Measurements from ENCODE around the gene SLFNL1. TPM values are rescaled to one million over a fixed set of nuclear protein-coding genes. Genes with fewer than 3 reads are reported as not detected.

SLFNL1 gene
- total RNA-seq, 1 donor from 2014 or later = 0.22 TPM

GRCh38 chr1:41023279-41023990 lies 1.9 kb upstream of the SLFNL1 start:
- DNase-seq = no peak
- no peak for ATAC-seq (ENCODE audit: poor library complexity)
- intact Hi-C loops (cut with DNase I) = no loop called here

GRCh38 chr1:41022424-41022823 lies 899 bp upstream of the SLFNL1 start:
- no peak for DNase-seq
- intact Hi-C loops (cut with DNase I) = no loop called here
- ATAC-seq (ENCODE audit: poor library complexity) = no peak

GRCh38 chr1:41020654-41021053 lies 871 bp downstream of the SLFNL1 start:
- ATAC-seq (ENCODE audit: poor library complexity) (no peak), DNase-seq (no peak)
- intact Hi-C loops (cut with DNase I) = no loop called here

- ATAC-seq (ENCODE audit: poor library complexity) = no peak
Measured at GRCh38 chr1:41020109-41020576, 1.4 kb downstream of the SLFNL1 start.

GRCh38 chr1:41019353-41019745 lies 2.2 kb downstream of the SLFNL1 start:
- intact Hi-C loops (cut with DNase I) = no loop called here
- no peak for ATAC-seq (ENCODE audit: poor library complexity)
- DNase-seq = no peak

More at GRCh38 chr1:41020109-41020576, 1.4 kb downstream of the SLFNL1 start:
- intact Hi-C loops (cut with DNase I) = no loop called here
- no peak for DNase-seq

GRCh38 chr1:41018018-41018410 lies 3.5 kb downstream of the SLFNL1 start:
- DNase-seq = no peak
- ATAC-seq (ENCODE audit: poor library complexity) = no peak
- intact Hi-C loops (cut with DNase I) = no loop called here

GRCh38 chr1:41017141-41018017 lies 4.1 kb downstream of the SLFNL1 start:
- no peak for ATAC-seq (ENCODE audit: poor library complexity)
- intact Hi-C loops (cut with DNase I) = no loop called here
- DNase-seq = no peak

- intact Hi-C loops (cut with DNase I) = no loop called here
- DNase-seq (no peak), ATAC-seq (ENCODE audit: poor library complexity) (no peak)
Measured at GRCh38 chr1:41015897-41016470, 5.5 kb downstream of the SLFNL1 start.

GRCh38 chr1:41015281-41015896 lies 6.1 kb downstream of the SLFNL1 start:
- DNase-seq = no peak
- intact Hi-C loops (cut with DNase I) = no loop called here

GRCh38 chr1:41014871-41015270 lies 6.7 kb downstream of the SLFNL1 start:
- intact Hi-C loops (cut with DNase I) = no loop called here
- DNase-seq = no peak
- ATAC-seq (ENCODE audit: poor library complexity) = no peak

More at GRCh38 chr1:41015281-41015896, 6.1 kb downstream of the SLFNL1 start:
- ATAC-seq (ENCODE audit: poor library complexity) = no peak

GRCh38 chr1:41013796-41014195 lies 7.7 kb downstream of the SLFNL1 start:
- intact Hi-C loops (cut with DNase I) = no loop called here
- DNase-seq (no peak), ATAC-seq (ENCODE audit: poor library complexity) (peak; percentile 42)

GRCh38 chr1:41013024-41013423 lies 8.5 kb downstream of the SLFNL1 start:
- intact Hi-C loops (cut with DNase I) = no loop called here

GRCh38 chr1:41010345-41010744 lies 11.2 kb downstream of the SLFNL1 start:
- DNase-seq (no peak), ATAC-seq (ENCODE audit: poor library complexity) (no peak)
- intact Hi-C loops (cut with DNase I) = no loop called here

More at GRCh38 chr1:41013024-41013423, 8.5 kb downstream of the SLFNL1 start:
- no peak for DNase-seq
- no peak for ATAC-seq (ENCODE audit: poor library complexity)

GRCh38 chr1:41009466-41009865 lies 12.1 kb downstream of the SLFNL1 start:
- intact Hi-C loops (cut with DNase I) = no loop called here
- no peak for ATAC-seq (ENCODE audit: poor library complexity)
- no peak for DNase-seq

GRCh38 chr1:41006942-41007865 lies 14.3 kb downstream of the SLFNL1 start:
- DNase-seq (no peak), ATAC-seq (ENCODE audit: poor library complexity) (no peak)
- intact Hi-C loops (cut with DNase I) = no loop called here

- ATAC-seq (ENCODE audit: poor library complexity) (no peak), DNase-seq (no peak)
- intact Hi-C loops (cut with DNase I) = no loop called here
Measured at GRCh38 chr1:41005876-41006275, 15.6 kb downstream of the SLFNL1 start.

- DNase-seq (peak; percentile 94), ATAC-seq (ENCODE audit: poor library complexity) (peak; percentile 98)
- intact Hi-C loops (cut with DNase I) = no loop called here
Measured at GRCh38 chr1:41003640-41004220, 17.8 kb downstream of the SLFNL1 start.

Data from Right ventricle myocardium superior (tissue), 1 donor.